ENCODE data around the gene CYB561D1.

Gene CYB561D1

DNA sequence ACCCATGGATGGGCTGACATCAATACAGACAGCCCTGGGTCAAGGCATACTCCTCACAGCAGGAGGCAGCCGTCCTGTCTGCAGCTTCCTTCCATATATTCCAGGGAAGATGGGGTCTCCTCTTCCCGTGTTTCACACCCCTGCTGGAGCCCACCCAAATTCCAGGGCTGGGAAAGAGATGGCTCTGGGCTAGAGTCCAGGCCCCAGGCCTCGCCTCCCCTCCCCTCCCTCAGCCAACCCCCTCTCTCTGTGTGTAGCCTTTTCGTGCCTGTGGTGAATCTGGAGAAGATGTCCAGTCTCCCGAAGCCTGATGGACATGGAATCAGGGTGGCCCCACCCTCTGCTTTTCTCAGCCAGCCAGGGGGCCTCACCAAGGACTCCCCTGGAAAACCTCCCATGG is 6.6 kb upstream of the CYB561D1 start:
- H3K4me3 ChIP-seq (ENCODE audit: low read depth, low read length): no peak overlapping the region
- TF ChIP-seq, protein P1, sequence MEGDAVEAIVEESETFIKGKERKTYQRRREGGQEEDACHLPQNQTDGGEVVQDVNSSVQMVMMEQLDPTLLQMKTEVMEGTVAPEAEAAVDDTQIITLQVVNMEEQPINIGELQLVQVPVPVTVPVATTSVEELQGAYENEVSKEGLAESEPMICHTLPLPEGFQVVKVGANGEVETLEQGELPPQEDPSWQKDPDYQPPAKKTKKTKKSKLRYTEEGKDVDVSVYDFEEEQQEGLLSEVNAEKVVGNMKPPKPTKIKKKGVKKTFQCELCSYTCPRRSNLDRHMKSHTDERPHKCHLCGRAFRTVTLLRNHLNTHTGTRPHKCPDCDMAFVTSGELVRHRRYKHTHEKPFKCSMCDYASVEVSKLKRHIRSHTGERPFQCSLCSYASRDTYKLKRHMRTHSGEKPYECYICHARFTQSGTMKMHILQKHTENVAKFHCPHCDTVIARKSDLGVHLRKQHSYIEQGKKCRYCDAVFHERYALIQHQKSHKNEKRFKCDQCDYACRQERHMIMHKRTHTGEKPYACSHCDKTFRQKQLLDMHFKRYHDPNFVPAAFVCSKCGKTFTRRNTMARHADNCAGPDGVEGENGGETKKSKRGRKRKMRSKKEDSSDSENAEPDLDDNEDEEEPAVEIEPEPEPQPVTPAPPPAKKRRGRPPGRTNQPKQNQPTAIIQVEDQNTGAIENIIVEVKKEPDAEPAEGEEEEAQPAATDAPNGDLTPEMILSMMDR (IDR thresholded peaks at IDR 0.05; ENCODE audit: borderline replicate concordance, insufficient read depth, low read depth, low read length): no peak

DNA sequence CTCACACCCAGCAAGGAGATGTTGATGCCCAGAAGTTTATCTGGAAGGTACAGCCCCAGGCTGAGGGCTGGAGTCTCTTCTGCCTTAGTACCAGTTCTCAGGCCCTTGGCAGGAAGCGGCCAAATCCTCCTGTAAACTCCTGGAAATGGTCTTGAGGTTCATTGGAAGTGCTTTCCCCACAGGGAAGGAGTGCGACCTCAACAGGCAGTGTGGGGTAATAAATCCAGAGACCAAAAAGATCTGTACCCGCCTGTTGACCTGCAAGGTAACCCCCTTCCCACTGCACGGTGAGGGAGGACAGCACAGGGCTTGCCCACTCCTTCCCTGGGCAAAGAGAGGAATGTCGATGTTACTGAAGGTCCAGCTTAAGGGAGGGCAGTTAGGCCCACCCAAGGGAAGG is 5.7 kb upstream of the CYB561D1 start:
- H3K4me3 ChIP-seq (ENCODE audit: low read depth, low read length): no peak overlapping the region
- TF ChIP-seq, protein P1 (IDR thresholded peaks at IDR 0.05; ENCODE audit: borderline replicate concordance, insufficient read depth, low read depth, low read length): no peak

DNA sequence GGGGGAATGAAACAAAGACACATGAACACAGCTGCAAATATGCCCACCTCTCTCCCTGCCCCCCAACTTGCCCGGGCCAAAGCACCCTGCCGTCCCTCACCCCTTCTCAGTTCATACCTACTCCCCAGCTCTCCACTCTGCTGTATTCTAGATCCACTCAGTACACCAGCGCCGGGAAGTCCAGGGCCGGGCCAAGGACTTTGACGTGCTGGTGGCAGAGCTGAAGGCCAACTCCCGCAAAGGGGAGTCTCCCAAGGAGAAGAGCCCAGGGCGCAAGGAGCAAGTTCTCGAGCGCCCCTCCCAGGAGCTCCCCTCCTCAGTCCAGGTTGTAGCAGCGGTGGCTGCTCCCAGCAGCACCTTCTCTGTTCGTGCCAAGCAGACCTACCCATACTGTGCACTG is 5.2 kb upstream of the CYB561D1 start:
- TF ChIP-seq, protein P1 (IDR thresholded peaks at IDR 0.05; ENCODE audit: borderline replicate concordance, insufficient read depth, low read depth, low read length): no peak
- no peak overlapping the region for H3K4me3 ChIP-seq (ENCODE audit: low read depth, low read length)

DNA sequence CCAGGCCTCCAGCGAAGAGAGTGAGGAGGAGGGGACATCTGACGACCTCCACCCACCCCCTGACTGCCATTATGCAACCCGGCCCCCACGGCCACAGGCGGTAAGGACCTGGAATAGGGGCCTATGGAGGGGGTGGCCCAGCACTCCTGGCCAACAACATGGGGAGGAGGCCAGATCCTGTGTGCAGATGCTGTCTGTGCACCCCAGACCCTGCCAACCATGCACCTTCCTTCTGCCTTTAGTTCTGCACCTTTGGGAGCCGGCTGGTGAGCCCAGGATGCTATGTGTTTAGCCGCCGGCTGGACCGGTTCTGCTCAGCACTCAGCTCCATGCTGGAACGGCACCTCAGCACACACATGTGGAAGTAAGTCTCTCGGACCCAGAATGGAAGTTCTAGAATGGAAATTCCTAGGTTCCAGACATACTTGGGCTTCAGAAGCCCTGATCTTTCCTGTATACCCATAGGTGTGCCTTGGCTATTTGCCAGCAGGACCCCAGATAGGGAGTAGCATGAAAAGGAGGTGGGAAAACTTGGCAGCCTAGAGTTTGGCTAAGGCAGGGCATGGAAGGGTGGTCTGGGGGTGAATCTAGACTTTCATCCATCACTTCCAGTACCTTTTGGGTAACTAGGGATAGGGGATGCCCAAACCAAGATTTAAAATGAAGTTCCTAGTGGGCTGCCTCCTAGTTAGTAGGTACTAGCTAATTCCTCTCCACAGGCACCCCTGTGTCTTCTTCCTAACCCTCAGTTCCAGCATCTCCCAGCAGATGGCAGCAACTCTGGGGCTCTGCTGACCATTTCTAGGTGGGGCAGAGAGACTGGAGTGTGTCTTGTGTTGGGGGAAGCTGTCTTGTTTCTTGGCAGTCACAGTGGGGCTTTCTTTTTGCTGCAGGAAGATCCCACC is 3.6 kb upstream of the CYB561D1 start:
- TF ChIP-seq, protein P1 (IDR thresholded peaks at IDR 0.05; ENCODE audit: borderline replicate concordance, insufficient read depth, low read depth, low read length): peak; percentile 82
- no peak overlapping the region for H3K4me3 ChIP-seq (ENCODE audit: low read depth, low read length)

DNA sequence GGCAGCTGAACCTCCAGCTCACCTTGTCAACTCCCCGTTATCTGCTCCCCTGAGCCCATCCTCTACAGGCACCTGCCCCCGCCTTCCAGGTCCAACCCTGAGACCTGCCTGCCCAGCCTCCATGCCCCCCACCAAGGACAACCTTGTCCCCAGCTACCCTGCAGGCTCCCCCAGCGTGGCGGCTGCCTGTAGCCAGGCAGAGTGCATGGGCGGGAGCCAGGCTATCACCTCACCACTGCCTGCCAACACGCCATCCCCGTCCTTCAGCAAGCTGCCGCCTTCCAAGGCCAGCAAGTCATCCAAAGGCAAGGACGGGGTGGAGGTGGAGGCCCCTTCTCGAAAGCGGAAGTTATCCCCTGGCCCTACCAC is 3.0 kb upstream of the CYB561D1 start:
- TF ChIP-seq, protein P1 (IDR thresholded peaks at IDR 0.05; ENCODE audit: borderline replicate concordance, insufficient read depth, low read depth, low read length): no peak

DNA sequence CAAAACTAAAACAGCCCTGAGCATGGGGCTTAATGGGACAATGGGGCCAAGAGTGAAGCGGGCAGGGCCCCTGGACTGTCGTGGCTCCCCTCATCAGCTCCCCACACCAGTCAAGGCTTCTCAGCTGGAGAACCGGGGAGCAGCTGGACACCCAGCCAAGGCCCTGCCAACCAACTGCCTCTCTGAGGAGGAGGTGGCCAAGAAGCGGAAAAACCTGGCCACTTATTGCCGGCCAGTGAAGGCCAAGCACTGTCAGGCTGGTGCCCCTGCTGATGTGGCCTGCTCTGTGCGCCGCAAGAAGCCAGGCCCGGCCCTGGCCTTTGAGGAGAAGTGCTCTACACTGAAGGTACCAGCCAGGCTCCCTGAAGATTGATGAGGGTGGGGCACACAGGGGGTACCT is 2.5 kb upstream of the CYB561D1 start:
- TF ChIP-seq, protein P1 (IDR thresholded peaks at IDR 0.05; ENCODE audit: borderline replicate concordance, insufficient read depth, low read depth, low read length): no peak

More for the DNA sequence above, 3.0 kb upstream of the CYB561D1 start:
- no peak overlapping the region for H3K4me3 ChIP-seq (ENCODE audit: low read depth, low read length)

DNA sequence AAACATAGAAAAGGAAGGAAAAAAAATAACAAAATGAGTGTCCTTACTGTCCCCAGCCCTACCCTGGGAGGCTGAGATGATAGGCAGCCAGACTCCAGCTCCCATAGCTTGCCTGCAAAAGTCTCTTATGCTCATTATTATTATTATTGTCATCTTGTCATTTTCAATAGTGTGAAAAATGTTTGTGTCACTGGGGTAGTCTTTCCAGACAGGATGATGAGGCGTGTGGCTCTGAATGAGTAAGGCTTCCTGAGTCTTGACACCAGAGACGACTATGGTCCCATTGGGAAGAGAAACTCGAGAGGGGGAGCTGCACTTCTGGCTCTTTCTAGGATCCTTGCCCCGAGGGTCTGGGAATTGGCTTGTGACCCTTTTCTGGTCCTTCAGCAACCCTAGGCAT is 1.1 kb upstream of the CYB561D1 start:
- no peak overlapping the region for H3K4me3 ChIP-seq (ENCODE audit: low read depth, low read length)
- TF ChIP-seq, protein P1 (IDR thresholded peaks at IDR 0.05; ENCODE audit: borderline replicate concordance, insufficient read depth, low read depth, low read length): no peak

More for the DNA sequence above, 2.5 kb upstream of the CYB561D1 start:
- no peak overlapping the region for H3K4me3 ChIP-seq (ENCODE audit: low read depth, low read length)
